ENCODE measurements around the gene MT1M. TPM values are rescaled to one million over a fixed set of nuclear protein-coding genes. Genes with fewer than 3 reads are reported as not detected.

Gene MT1M
- total RNA-seq, 1 experiment from 2014 or later, result 0.49 TPM

DNA sequence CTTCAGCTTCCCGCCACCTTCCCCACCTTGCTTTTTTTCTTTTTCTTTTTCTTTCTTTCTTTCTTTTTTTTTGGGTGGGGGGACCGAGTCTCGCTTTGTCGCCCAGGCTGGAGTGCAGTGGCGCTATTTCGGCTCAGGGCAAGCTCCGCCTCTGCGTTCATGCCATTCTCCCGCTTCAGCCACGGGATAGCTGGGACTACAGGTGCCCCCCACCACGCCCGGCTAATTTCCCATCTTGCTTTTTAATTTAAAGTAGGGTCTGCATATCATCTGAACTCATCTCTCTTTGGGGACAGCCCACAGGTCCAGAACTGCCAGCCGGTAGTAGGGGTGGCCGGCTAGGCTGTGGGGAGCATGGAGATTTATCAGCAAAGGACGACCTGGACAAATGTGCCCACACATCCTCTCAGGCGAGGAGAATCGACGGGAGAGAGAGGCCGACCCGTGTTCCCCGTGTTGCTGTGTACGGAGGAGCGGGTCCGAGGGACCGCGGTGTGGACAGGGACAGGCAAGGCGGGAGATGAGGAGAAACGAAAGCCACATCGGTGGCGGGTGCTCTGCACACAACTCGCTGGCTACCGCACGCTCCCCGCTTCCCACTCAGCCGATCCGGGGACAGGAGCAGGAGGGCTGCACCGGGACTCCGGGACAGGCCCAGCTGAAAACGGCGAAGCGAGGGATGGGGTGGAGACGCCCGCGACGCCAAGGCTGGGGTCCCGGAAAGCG lies 2.4 kb downstream of the MT1M start:
- Histone ChIP-seq H3K27me3 (replicated peaks; ENCODE audit: insufficient read depth, low read depth, low read length, poor library complexity) (peaks cover 79% of the 10 kb centered on the region), H3K4me3 (ENCODE audit: low read depth, low read length, poor library complexity, severe bottlenecking) (no peak overlapping the region), H3K36me3 (ENCODE audit: insufficient read depth, low read length, poor library complexity, severe bottlenecking) (no peaks in the 10 kb centered on the region), H3K9me3 (ENCODE audit: low read depth, low read length, poor library complexity, severe bottlenecking) (no peaks in the 10 kb centered on the region), H3K4me1 (ENCODE audit: insufficient read depth, low read length, poor library complexity, severe bottlenecking) (no peaks in the 10 kb centered on the region), H3K27ac (ENCODE audit: low read depth, low read length, poor library complexity, severe bottlenecking) (no peak overlapping the region)
- POLR2A ChIA-PET (ENCODE audit: low non-redundant PET), result no interaction called here
- CTCF ChIA-PET, result no interaction called here
- TF ChIP-seq, protein P1, sequence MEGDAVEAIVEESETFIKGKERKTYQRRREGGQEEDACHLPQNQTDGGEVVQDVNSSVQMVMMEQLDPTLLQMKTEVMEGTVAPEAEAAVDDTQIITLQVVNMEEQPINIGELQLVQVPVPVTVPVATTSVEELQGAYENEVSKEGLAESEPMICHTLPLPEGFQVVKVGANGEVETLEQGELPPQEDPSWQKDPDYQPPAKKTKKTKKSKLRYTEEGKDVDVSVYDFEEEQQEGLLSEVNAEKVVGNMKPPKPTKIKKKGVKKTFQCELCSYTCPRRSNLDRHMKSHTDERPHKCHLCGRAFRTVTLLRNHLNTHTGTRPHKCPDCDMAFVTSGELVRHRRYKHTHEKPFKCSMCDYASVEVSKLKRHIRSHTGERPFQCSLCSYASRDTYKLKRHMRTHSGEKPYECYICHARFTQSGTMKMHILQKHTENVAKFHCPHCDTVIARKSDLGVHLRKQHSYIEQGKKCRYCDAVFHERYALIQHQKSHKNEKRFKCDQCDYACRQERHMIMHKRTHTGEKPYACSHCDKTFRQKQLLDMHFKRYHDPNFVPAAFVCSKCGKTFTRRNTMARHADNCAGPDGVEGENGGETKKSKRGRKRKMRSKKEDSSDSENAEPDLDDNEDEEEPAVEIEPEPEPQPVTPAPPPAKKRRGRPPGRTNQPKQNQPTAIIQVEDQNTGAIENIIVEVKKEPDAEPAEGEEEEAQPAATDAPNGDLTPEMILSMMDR (conservative IDR thresholded peaks at IDR 0.05; ENCODE audit: low read depth, low read length), result no peak
- TF ChIP-seq EZH2 (IDR thresholded peaks at IDR 0.05; ENCODE audit: borderline replicate concordance, low read depth, low read length, poor library complexity, severe bottlenecking), result no peak
- no peak for DNase-seq (ENCODE audit: low spot score)
- intact Hi-C loops (cut with micrococcal nuclease; ENCODE audit: unreplicated experiment), result no loop called here
- BruUV-seq (replicated peaks), result no TSS peak

DNA sequence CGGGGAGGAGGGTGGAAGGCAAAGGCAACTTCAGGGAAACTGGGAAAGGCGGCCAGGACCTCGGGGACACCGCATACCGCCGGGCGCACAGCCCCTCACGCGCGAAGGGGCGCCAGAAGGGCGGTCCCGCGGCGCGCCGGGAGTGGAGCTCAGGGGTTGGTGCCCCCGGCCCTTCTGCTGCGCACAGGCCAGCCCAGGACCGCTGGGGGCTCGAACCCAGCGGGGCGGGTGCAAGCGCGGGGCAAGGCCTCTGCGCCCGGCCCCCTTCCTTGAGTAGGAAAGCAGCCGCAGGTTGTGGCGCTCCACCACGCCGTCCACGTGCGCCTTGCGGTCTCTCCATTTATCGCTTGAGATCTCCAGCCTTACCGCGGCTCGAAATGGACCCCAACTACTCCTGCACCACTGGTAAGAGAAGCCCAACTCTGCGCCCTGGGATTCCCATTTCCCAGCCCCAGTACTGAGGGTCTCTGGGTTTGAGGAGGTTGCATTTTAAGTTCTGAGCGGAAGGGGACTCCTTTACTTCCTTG lies 3.0 kb downstream of the MT1M start:
- peaks cover 82% of the 10 kb centered on the region for H3K27me3 ChIP-seq (replicated peaks; ENCODE audit: insufficient read depth, low read depth, low read length, poor library complexity)
- ChIA-PET POLR2A (ENCODE audit: low non-redundant PET) (no interaction called here), CTCF (no interaction called here)
- intact Hi-C loops (cut with micrococcal nuclease; ENCODE audit: unreplicated experiment), result no loop called here
- no peak overlapping the region for H3K4me3 ChIP-seq (ENCODE audit: low read depth, low read length, poor library complexity, severe bottlenecking)
- H3K9me3 ChIP-seq (ENCODE audit: low read depth, low read length, poor library complexity, severe bottlenecking), result no peaks in the 10 kb centered on the region
- no peak overlapping the region for H3K27ac ChIP-seq (ENCODE audit: low read depth, low read length, poor library complexity, severe bottlenecking)
- TF ChIP-seq, protein P1 (conservative IDR thresholded peaks at IDR 0.05; ENCODE audit: low read depth, low read length), result no peak
- no peak for TF ChIP-seq EZH2 (IDR thresholded peaks at IDR 0.05; ENCODE audit: borderline replicate concordance, low read depth, low read length, poor library complexity, severe bottlenecking)
- no peaks in the 10 kb centered on the region for H3K36me3 ChIP-seq (ENCODE audit: insufficient read depth, low read length, poor library complexity, severe bottlenecking)
- BruUV-seq (replicated peaks), result no TSS peak
- DNase-seq (ENCODE audit: low spot score), result no peak
- H3K4me1 ChIP-seq (ENCODE audit: insufficient read depth, low read length, poor library complexity, severe bottlenecking), result no peaks in the 10 kb centered on the region

DNA sequence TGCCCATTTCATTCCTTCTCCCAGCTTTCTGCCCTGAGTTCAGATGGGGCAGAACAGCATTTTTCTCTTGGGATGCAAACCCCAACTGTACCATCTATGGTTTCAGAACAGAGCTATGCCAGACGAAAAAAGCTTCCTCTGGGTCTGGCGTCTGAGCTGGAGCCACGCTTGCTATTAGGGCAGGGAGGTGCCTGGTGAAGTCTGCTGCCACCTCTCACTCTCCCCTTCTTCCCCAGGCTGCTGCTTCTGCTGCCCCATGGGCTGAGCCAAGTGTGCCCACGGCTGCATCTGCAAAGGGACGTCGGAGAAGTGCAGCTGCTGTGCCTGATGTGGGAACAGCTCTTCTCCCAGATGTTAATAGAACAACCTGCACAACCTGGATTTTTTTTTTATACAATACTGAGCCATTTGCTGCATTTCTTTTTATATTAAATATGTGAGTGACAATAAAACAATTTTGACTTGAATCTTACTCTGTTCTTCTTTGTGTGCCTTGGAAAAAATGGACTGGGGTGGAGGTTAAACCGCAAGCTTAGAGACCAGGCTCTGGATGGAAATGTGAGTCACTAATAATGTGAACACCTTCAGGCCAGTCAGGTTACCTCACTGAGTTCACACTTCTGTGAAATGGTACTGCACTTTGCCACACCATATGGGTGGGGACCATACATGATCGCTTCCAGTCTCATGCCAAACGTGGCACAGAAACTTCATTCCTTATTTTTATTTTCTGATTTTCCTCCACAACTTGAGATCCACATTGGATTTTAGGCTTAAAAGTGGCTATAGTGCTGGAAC lies 4.4 kb downstream of the MT1M start:
- Histone ChIP-seq H3K36me3 (ENCODE audit: insufficient read depth, low read length, poor library complexity, severe bottlenecking) (no peaks in the 10 kb centered on the region), H3K27me3 (replicated peaks; ENCODE audit: insufficient read depth, low read depth, low read length, poor library complexity) (peaks cover 73% of the 10 kb centered on the region), H3K4me1 (ENCODE audit: insufficient read depth, low read length, poor library complexity, severe bottlenecking) (no peaks in the 10 kb centered on the region), H3K27ac (ENCODE audit: low read depth, low read length, poor library complexity, severe bottlenecking) (no peak overlapping the region), H3K9me3 (ENCODE audit: low read depth, low read length, poor library complexity, severe bottlenecking) (no peaks in the 10 kb centered on the region), H3K4me3 (ENCODE audit: low read depth, low read length, poor library complexity, severe bottlenecking) (no peak overlapping the region)
- no peak for DNase-seq (ENCODE audit: low spot score)
- no TSS peak for BruUV-seq (replicated peaks)
- ChIA-PET CTCF (no interaction called here), POLR2A (ENCODE audit: low non-redundant PET) (no interaction called here)
- intact Hi-C loops (cut with micrococcal nuclease; ENCODE audit: unreplicated experiment), result no loop called here
- TF ChIP-seq, protein P1 (conservative IDR thresholded peaks at IDR 0.05; ENCODE audit: low read depth, low read length), result no peak
- TF ChIP-seq EZH2 (IDR thresholded peaks at IDR 0.05; ENCODE audit: borderline replicate concordance, low read depth, low read length, poor library complexity, severe bottlenecking), result no peak
